Measurements from ENCODE around the gene CLDN15. TPM values are rescaled to one million over a fixed set of nuclear protein-coding genes. Genes with fewer than 3 reads are reported as not detected.

The CLDN15 gene
- total RNA-seq, 4 donors from 2014 or later = 5.1 to 6.6 (median 5.8) TPM

DNA sequence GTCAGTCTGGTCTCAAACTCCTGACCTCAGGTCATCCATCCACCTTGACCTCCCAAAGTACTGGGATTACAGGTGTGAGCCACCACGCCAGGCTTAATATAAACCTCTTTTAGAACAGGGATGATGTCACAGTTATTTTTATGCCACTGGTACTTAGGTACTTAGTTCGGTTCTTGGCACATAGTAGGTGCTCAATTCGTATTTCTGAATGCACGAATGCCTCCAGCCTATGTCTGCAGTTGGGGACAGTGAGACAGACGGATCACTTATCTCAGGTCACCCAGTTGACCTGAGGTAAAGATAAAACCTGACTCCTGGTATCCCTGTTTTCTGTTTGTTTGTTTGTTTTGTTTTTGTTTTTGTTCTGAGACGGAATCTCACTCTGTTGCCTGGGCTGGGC, 51.4 kb downstream of the CLDN15 start:
- DNase-seq = no peak
- Histone ChIP-seq H3K36me3 (no peaks in the 10 kb centered on the region), H3K4me3 (replicated peaks in 1 of 3) (no peak overlapping the region), H3K4me1 (no peaks in the 10 kb centered on the region), H3K27ac (no peak overlapping the region), H3K9me3 (no peaks in the 10 kb centered on the region), H3K27me3 (peaks cover under 1% of the 10 kb centered on the region)
- intact Hi-C loops (cut with DNase I) = no loop called here
- TF ChIP-seq POLR2A (IDR thresholded peaks at IDR 0.05) (no peak), CTCF (IDR thresholded peaks at IDR 0.05) (no peak)
- WGBS, 2 donors = 74 to 77% methylated on average over 6 of the region's 6 CpGs

DNA sequence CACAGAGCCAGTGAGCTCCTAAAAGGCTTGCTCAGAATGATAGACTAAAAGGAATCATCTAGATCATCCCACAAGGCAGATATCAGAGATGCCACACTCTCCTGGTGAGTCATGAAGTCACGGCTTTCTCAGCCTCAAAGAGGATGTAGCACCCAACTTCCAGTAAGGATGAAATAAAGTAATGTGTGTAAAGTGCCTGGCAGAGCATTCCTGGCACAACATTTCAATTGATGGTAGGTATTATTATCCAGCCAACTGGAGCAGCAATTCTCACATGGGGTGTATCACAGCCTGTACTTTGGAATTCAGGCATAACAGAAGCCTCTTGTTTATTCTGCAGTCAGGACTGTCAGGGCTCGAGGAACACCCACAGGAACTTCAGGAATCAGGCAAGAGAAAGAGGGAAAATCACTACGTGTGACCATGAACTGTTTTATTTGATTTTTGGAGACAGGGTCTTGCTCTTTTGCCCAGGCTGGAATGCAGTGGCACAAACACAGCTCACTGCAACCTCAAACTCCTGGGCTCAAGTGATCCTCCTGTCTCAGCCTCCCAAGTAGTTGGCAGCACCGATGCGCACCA, 52.3 kb downstream of the CLDN15 start:
- DNase-seq = no peak
- H3K4me1 ChIP-seq = no peaks in the 10 kb centered on the region
- WGBS, 2 donors = 50 to 61% methylated on average over 5 of the region's 5 CpGs
- intact Hi-C loops (cut with DNase I) = no loop called here
- no peak overlapping the region for H3K4me3 ChIP-seq (replicated peaks in 1 of 3)
- H3K27ac ChIP-seq = no peak overlapping the region
- TF ChIP-seq CTCF (IDR thresholded peaks at IDR 0.05) = no peak
- no peak for TF ChIP-seq POLR2A (IDR thresholded peaks at IDR 0.05)
- peaks cover 8% of the 10 kb centered on the region for H3K27me3 ChIP-seq
- H3K36me3 ChIP-seq = no peaks in the 10 kb centered on the region
- H3K9me3 ChIP-seq = no peaks in the 10 kb centered on the region

Small RNAs within 50 kb of the gene (small RNA-seq; reads per million reads assigned to genes)
- gene RNU6-1104P = not detected

Other genes with a start within 250 kb of the CLDN15 start
- gene MUC17, start 217.7 kb downstream of the CLDN15 start, total RNA-seq = not detected
- 10 to 100 TPM; 19.6 to 36.4 (median 28.5) TPM for gene TRIM56, start 152.3 kb downstream of the CLDN15 start, total RNA-seq
- 10 to 100 TPM in 1 of 4 donors, 1 to 10 TPM in 3; 4.7 to 18.6 (median 7.6) TPM for gene SERPINE1, start 110.7 kb downstream of the CLDN15 start, total RNA-seq
- gene AP1S1, start 83.3 kb downstream of the CLDN15 start, total RNA-seq = 10 to 100 TPM; 29.0 to 59.6 (median 41.3) TPM
- 1 to 10 TPM in 2 of 4 donors, not detected in 2; 1.3 to 2.3 TPM for gene VGF, start 72.2 kb downstream of the CLDN15 start, total RNA-seq
- 1 to 10 TPM in 1 of 4 donors, under 1 TPM in 1, not detected in 2; 0.29 to 1.4 TPM for gene NAT16, start 57.5 kb downstream of the CLDN15 start, total RNA-seq
- gene MOGAT3, start 36.8 kb downstream of the CLDN15 start, total RNA-seq = not detected
- 10 to 100 TPM; 30.0 to 42.5 (median 32.7) TPM for gene PLOD3, start 20.2 kb downstream of the CLDN15 start, total RNA-seq
- gene ZNHIT1, start 19.6 kb downstream of the CLDN15 start, total RNA-seq = 100 to 1,000 TPM in 2 of 4 donors, 10 to 100 TPM in 2; 71.5 to 141 (median 107) TPM
- 100 to 1,000 TPM; 157 to 361 (median 297) TPM for gene FIS1, start 7.3 kb upstream of the CLDN15 start, total RNA-seq
- gene IFT22, start 84.0 kb upstream of the CLDN15 start, total RNA-seq = 10 to 100 TPM; 48.2 to 57.2 (median 55.4) TPM
- gene COL26A1, start 125.1 kb upstream of the CLDN15 start, total RNA-seq = not detected